Trophoblast cell (in vitro differentiated cells and primary cell): ENCODE results near the gene CSRP2. TPM values are rescaled to one million over a fixed set of nuclear protein-coding genes. Genes with fewer than 3 reads are reported as not detected.
A peak's percentile ranks its signal among the peaks of the same experiment; 100 is the strongest.

Experiments
- DNase-seq, 2 donors: peaks; one replicate each; pipeline ENCODE4 v3.0.0-alpha.2; 2016
- H2AFZ ChIP-seq: 2 replicates; pipeline ENCODE4 v1.6.1; 2013; ENCODE audit warnings: low read length, moderate library complexity, mild to moderate bottlenecking; ENCODE audit not compliant: insufficient read depth, poor library complexity
- H2AK5ac ChIP-seq: 2 replicates; pipeline ENCODE4 v1.6.1; 2013; ENCODE audit warnings: mild to moderate bottlenecking, low read length
- H2BK120ac ChIP-seq: 2 replicates; pipeline ENCODE4 v1.6.1; 2013; ENCODE audit warnings: low read length, mild to moderate bottlenecking, moderate library complexity; ENCODE audit not compliant: insufficient read depth, poor library complexity
- H2BK12ac ChIP-seq: 2 replicates; pipeline ENCODE4 v1.6.1; 2013; ENCODE audit warnings: mild to moderate bottlenecking, low read length, moderate library complexity
- H2BK5ac ChIP-seq: 2 replicates; pipeline ENCODE4 v1.6.1; 2013; ENCODE audit warnings: low read length, low read depth, moderate library complexity, mild to moderate bottlenecking; ENCODE audit not compliant: poor library complexity
- H3K14ac ChIP-seq: 2 replicates; pipeline ENCODE4 v1.6.1; 2013; ENCODE audit warnings: mild to moderate bottlenecking, low read length
- H3K18ac ChIP-seq: 2 replicates; pipeline ENCODE4 v1.6.1; 2013; ENCODE audit warnings: mild to moderate bottlenecking, low read length
- H3K23ac ChIP-seq: 2 replicates; pipeline ENCODE4 v1.6.1; 2013; ENCODE audit warnings: low read length
- H3K27ac ChIP-seq: 2 replicates; pipeline ENCODE4 v1.5.1; 2013; ENCODE audit warnings: low read depth, mild to moderate bottlenecking, inconsistent platforms, low read length, moderate library complexity
- H3K27me3 ChIP-seq: 2 replicates; pipeline ENCODE4 v1.6.1; 2013; ENCODE audit warnings: inconsistent platforms, mild to moderate bottlenecking, low read length, moderate library complexity; ENCODE audit not compliant: insufficient read depth
- H3K36me3 ChIP-seq, 2 experiments: 1 replicate in 1 of 2; 2 replicates in 1 of 2; pipeline ENCODE4 v1.6.1; 2013; ENCODE audit warnings: low read length in 2 of 2, mild to moderate bottlenecking in 2 of 2, moderate library complexity in 1 of 2; ENCODE audit not compliant: insufficient read depth in 2 of 2, control insufficient read depth in 1 of 2
- H3K4ac ChIP-seq: 2 replicates; pipeline ENCODE4 v1.6.1; 2013; ENCODE audit warnings: low read depth, mild to moderate bottlenecking, low read length, moderate library complexity
- H3K4me1 ChIP-seq, 2 experiments: 1 replicate in 1 of 2; 2 replicates in 1 of 2; pipeline ENCODE4 v1.6.1; 2013; ENCODE audit warnings: low read length in 2 of 2, mild to moderate bottlenecking in 2 of 2, moderate library complexity in 1 of 2; ENCODE audit not compliant: insufficient read depth in 2 of 2, control insufficient read depth in 1 of 2
- H3K4me2 ChIP-seq: 2 replicates; pipeline ENCODE4 v1.6.1; 2013; ENCODE audit warnings: inconsistent platforms, mild to moderate bottlenecking, low read length, moderate library complexity
- H3K4me3 ChIP-seq: 2 replicates; pipeline ENCODE4 v1.5.1; 2013; ENCODE audit warnings: mild to moderate bottlenecking, low read depth, low read length, inconsistent platforms
- H3K79me1 ChIP-seq: one replicate; pipeline ENCODE4 v1.6.1; 2013; ENCODE audit warnings: low read length
- H3K79me2 ChIP-seq: 2 replicates; pipeline ENCODE4 v1.6.1; 2013; ENCODE audit warnings: low read length, mild to moderate bottlenecking; ENCODE audit not compliant: control insufficient read depth, insufficient read depth, poor library complexity
- H3K9ac ChIP-seq: 2 replicates; pipeline ENCODE4 v1.6.1; 2013; ENCODE audit warnings: mild to moderate bottlenecking, low read length
- H3K9me3 ChIP-seq: 2 replicates; pipeline ENCODE4 v1.6.1; 2013; ENCODE audit warnings: low read depth, mild to moderate bottlenecking, control low read depth, inconsistent platforms, low read length; ENCODE audit not compliant: insufficient read depth
- H4K12ac ChIP-seq: 2 replicates; pipeline ENCODE4 v1.6.1; 2013; ENCODE audit warnings: low read depth, mild to moderate bottlenecking, low read length, moderate library complexity
- H4K8ac ChIP-seq: 2 replicates; pipeline ENCODE4 v1.6.1; 2013; ENCODE audit warnings: low read depth, mild to moderate bottlenecking, low read length, moderate library complexity
- H4K91ac ChIP-seq: one replicate; pipeline ENCODE4 v1.6.1; 2013; ENCODE audit warnings: low read depth, mild to moderate bottlenecking, low read length, moderate library complexity
- WGBS: extraction: QIAGEN DNeasy Blood & Tissue Kit; methylation state at CpG from one replicate; pipeline ENCODE4 v1.1.7; 2013; ENCODE audit warnings: missing lambda C conversion rate; ENCODE audit not compliant: insufficient read length, insufficient coverage; ENCODE audit errors: extremely low coverage; 5-methylcytosine and 5-hydroxymethylcytosine counted together
- polyA plus RNA-seq: library from polyadenylated mRNA; stranded (reverse); fragments of 200-250 nt; gene quantifications from 2 replicates; pipeline ENCODE4 v1.2.3, GENCODE V29; 2013

Gene CSRP2
- polyA plus RNA-seq = 64.8 and 68.3 TPM in 2 replicates

- peak within 1 kb of the TSS; percentile 94 for H4K91ac ChIP-seq
- peak within 1 kb of the TSS; percentile 98 for H3K14ac ChIP-seq
- H2AK5ac ChIP-seq = no peak within 1 kb of the TSS
- H4K8ac ChIP-seq = peak within 1 kb of the TSS; percentile 100
- peak within 1 kb of the TSS; percentile 97 for H2BK5ac ChIP-seq
- H3K4ac ChIP-seq = peak within 1 kb of the TSS; percentile 81
- H3K79me2 ChIP-seq = peaks cover 8% of the 10 kb centered on the region
- peak; percentile 94 to 95 for DNase-seq
- H4K12ac ChIP-seq = peak within 1 kb of the TSS; percentile 89
- no peaks in the 10 kb centered on the region for H3K9me3 ChIP-seq
- peak within 1 kb of the TSS; percentile 99 for H2AFZ ChIP-seq
- H2BK12ac ChIP-seq = peak within 1 kb of the TSS; percentile 65
- H3K4me3 ChIP-seq = peak within 1 kb of the TSS; percentile 88
- peak within 1 kb of the TSS; percentile 96 for H3K4me2 ChIP-seq
- H3K27ac ChIP-seq = peak within 1 kb of the TSS; percentile 69
- H3K27me3 ChIP-seq = no peaks in the 10 kb centered on the region
- no peaks in the 10 kb centered on the region for H3K4me1 ChIP-seq
- no peak within 1 kb of the TSS for H3K23ac ChIP-seq
- H3K18ac ChIP-seq = peak within 1 kb of the TSS; percentile 99
- H3K79me1 ChIP-seq = peaks cover 12% of the 10 kb centered on the region
- WGBS = no CpG with 5 or more reads among the region's 71 CpGs
- peak within 1 kb of the TSS; percentile 91 for H3K9ac ChIP-seq
- H2BK120ac ChIP-seq = peak within 1 kb of the TSS; percentile 92
- H3K36me3 ChIP-seq = no peaks in the 10 kb centered on the region
Observed at GRCh38 chr12:76878899-76879709, at the start of gene CSRP2. CSRP2 (minus strand) TSS chr12:76879019; CDS start chr12:76866260, 12,759 bp downstream.

- Histone ChIP-seq H3K9me3 (no peaks in the 10 kb centered on the region), H3K14ac (no peak overlapping the region), H3K4ac (no peak overlapping the region), H2AK5ac (no peak overlapping the region), H4K8ac (no peak overlapping the region), H3K23ac (no peak overlapping the region), H3K4me1 (no peaks in the 10 kb centered on the region), H3K79me1 (no peaks in the 10 kb centered on the region), H2BK5ac (no peak overlapping the region), H3K36me3 (no peaks in the 10 kb centered on the region), H4K12ac (no peak overlapping the region), H2AFZ (no peak overlapping the region), H3K18ac (no peak overlapping the region), H3K4me2 (no peak overlapping the region), H4K91ac (no peak overlapping the region), H3K27me3 (no peaks in the 10 kb centered on the region), H2BK12ac (no peak overlapping the region), H3K4me3 (no peak overlapping the region), H3K27ac (no peak overlapping the region), H3K79me2 (no peaks in the 10 kb centered on the region), H2BK120ac (no peak overlapping the region), H3K9ac (no peak overlapping the region)
- no CpG with 5 or more reads among the region's 2 CpGs for WGBS
- peak; percentile 37 to 64 for DNase-seq
Observed at GRCh38 chr12:76927170-76927784, 48.5 kb upstream of the CSRP2 start.

GRCh38 chr12:76925135-76925534 is 46.3 kb upstream of the CSRP2 start:
- Histone ChIP-seq H4K8ac (no peak overlapping the region), H2BK5ac (no peak overlapping the region), H3K27ac (no peak overlapping the region), H2BK12ac (no peak overlapping the region), H2BK120ac (no peak overlapping the region), H3K4ac (no peak overlapping the region), H3K36me3 (no peaks in the 10 kb centered on the region), H3K79me2 (no peaks in the 10 kb centered on the region), H3K23ac (no peak overlapping the region), H3K27me3 (no peaks in the 10 kb centered on the region), H3K79me1 (no peaks in the 10 kb centered on the region), H3K9ac (no peak overlapping the region), H4K12ac (no peak overlapping the region), H2AFZ (no peak overlapping the region), H2AK5ac (no peak overlapping the region), H4K91ac (no peak overlapping the region), H3K4me3 (no peak overlapping the region), H3K4me2 (no peak overlapping the region), H3K4me1 (no peaks in the 10 kb centered on the region), H3K18ac (no peak overlapping the region), H3K14ac (no peak overlapping the region), H3K9me3 (no peaks in the 10 kb centered on the region)
- no CpG with 5 or more reads among the region's 1 CpG for WGBS
- DNase-seq = no peak

- H3K79me2 ChIP-seq = no peaks in the 10 kb centered on the region
- no peak overlapping the region for H3K4me3 ChIP-seq
- H3K18ac ChIP-seq = no peak overlapping the region
- H2BK120ac ChIP-seq = no peak overlapping the region
- DNase-seq = no peak
- H3K9ac ChIP-seq = no peak overlapping the region
- H3K4me2 ChIP-seq = no peak overlapping the region
- no peak overlapping the region for H4K12ac ChIP-seq
- H2BK5ac ChIP-seq = no peak overlapping the region
- no peak overlapping the region for H4K91ac ChIP-seq
- no peaks in the 10 kb centered on the region for H3K27me3 ChIP-seq
- H3K4me1 ChIP-seq = no peaks in the 10 kb centered on the region
- H3K36me3 ChIP-seq = no peaks in the 10 kb centered on the region
- H3K79me1 ChIP-seq = no peaks in the 10 kb centered on the region
- H3K27ac ChIP-seq = no peak overlapping the region
- no CpG with 5 or more reads among the region's 2 CpGs for WGBS
- no peak overlapping the region for H2AFZ ChIP-seq
- no peak overlapping the region for H3K4ac ChIP-seq
- H2BK12ac ChIP-seq = no peak overlapping the region
- no peak overlapping the region for H4K8ac ChIP-seq
- H3K23ac ChIP-seq = no peak overlapping the region
- no peak overlapping the region for H2AK5ac ChIP-seq
- no peaks in the 10 kb centered on the region for H3K9me3 ChIP-seq
- no peak overlapping the region for H3K14ac ChIP-seq
Observed at GRCh38 chr12:76922866-76923265, 44.0 kb upstream of the CSRP2 start.
